SH-SY5Y (cell line): Measurements from ENCODE around the gene DHX35.

Source experiments
- GATA2 ChIP-seq: IDR thresholded peaks from 2 replicates; pipeline ENCODE4 v1.6.1; 2011; ENCODE audit warnings: mild to moderate bottlenecking, low read depth, low read length
- GATA3 ChIP-seq: IDR thresholded peaks from 2 replicates; pipeline ENCODE4 v1.6.1; 2011; ENCODE audit warnings: low read depth, mild to moderate bottlenecking, low read length, moderate library complexity

GRCh38 chr20:39047417-39047985 lies 85.4 kb downstream of the DHX35 start:
- TF ChIP-seq GATA2 = no peak
- TF ChIP-seq GATA3 = no peak
